Uterus (tissue), 4 donors: ENCODE results near the gene CHCHD5. TPM values are rescaled to one million over a fixed set of nuclear protein-coding genes. Genes with fewer than 3 reads are reported as not detected.

Source experiments
- DNase-seq, 2 donors: peaks; one replicate each; pipeline ENCODE4 v3.0.0-alpha.2; 2019 to 2020
- H3K27ac ChIP-seq, 2 donors: fragments of 200-600 bp; sonication (generic); 1 replicate in 1 of 2; 2 replicates in 1 of 2; pipeline ENCODE4 v1.5.1; 2016 to 2018
- H3K27me3 ChIP-seq, 2 donors: fragments of 200-600 bp; sonication (generic); one replicate each; pipeline ENCODE4 v1.5.1; 2018 to 2019; ENCODE audit warnings: control low read depth in 1 of 2
- H3K36me3 ChIP-seq, 2 donors: fragments of 200-600 bp; sonication (generic); one replicate each; pipeline ENCODE4 v1.5.1; 2019; ENCODE audit warnings: control low read depth in 1 of 2
- H3K4me1 ChIP-seq, 2 donors: fragments of 200-600 bp; sonication (generic); one replicate each; pipeline ENCODE4 v1.5.1; 2018 to 2019; ENCODE audit warnings: control low read depth in 1 of 2
- H3K4me3 ChIP-seq, 2 donors: fragments of 200-600 bp; sonication (generic); 1 replicate in 1 of 2; 2 replicates in 1 of 2; pipeline ENCODE4 v1.5.1; 2018 to 2019; ENCODE audit warnings: mild to moderate bottlenecking in 1 of 2
- H3K9me3 ChIP-seq, 2 donors: fragments of 200-600 bp; sonication (generic); one replicate each; pipeline ENCODE4 v1.5.1; 2019; ENCODE audit warnings: control low read depth in 1 of 2
- POLR2A ChIP-seq, 2 donors: fragments of 450-650 bp; IDR thresholded peaks; one replicate each; pipeline ENCODE4 v1.6.1; 2016; ENCODE audit warnings: antibody characterized with exemption in 2 of 2, mild to moderate bottlenecking in 1 of 2, moderate library complexity in 1 of 2
- intact Hi-C: fragments of 100-400 bp; cut with DNase I; formaldehyde crosslinking; loops from one replicate; pipeline ENCODE4 v1.15.1; 2023; ENCODE audit warnings: low total_unique reads
- small RNA-seq: library from RNA; depleted of rRNA; stranded (forward); fragments of <200 nt; gene quantifications from one replicate; pipeline ENCODE3, GENCODE V24; 2016
- total RNA-seq, 4 donors: library from RNA; depleted of rRNA in 3 of 4; stranded (reverse); fragments of >200 nt in 3 of 4; gene quantifications; one replicate each; pipeline versions ENCODE4 v1.1.0 to v1.2.4, GENCODE V29; 2014 to 2023
- TF ChIP-seq, protein P1 (sequence below), 4 experiments: fragments of 200-600 bp in 2 of 4; fragments of 450-650 bp in 2 of 4; sonication (generic) in 2 of 4; IDR thresholded peaks; one replicate each; pipeline ENCODE4 v1.5.1; 2016 to 2019; ENCODE audit warnings: antibody characterized with exemption in 4 of 4, mild to moderate bottlenecking in 2 of 4, moderate library complexity in 1 of 4
- donor health status: DM: yes; HTN: yes; CAD: no.

The CHCHD5 gene
- total RNA-seq, 4 donors from 2014 or later, result 6.5 to 22.6 (median 8.4) TPM; not detected in 1

GRCh38 chr2:112634874-112635157, 50.4 kb downstream of the CHCHD5 start:
- no peaks in the 10 kb centered on the region for H3K36me3 ChIP-seq
- no peaks in the 10 kb centered on the region for H3K9me3 ChIP-seq
- H3K4me3 ChIP-seq, result no peak overlapping the region
- intact Hi-C loops, result no loop called here
- DNase-seq, result no peak
- no peaks in the 10 kb centered on the region for H3K27me3 ChIP-seq
- H3K27ac ChIP-seq, result no peak overlapping the region
- no peak for TF ChIP-seq POLR2A (IDR thresholded peaks at IDR 0.05)
- TF ChIP-seq, protein P1, sequence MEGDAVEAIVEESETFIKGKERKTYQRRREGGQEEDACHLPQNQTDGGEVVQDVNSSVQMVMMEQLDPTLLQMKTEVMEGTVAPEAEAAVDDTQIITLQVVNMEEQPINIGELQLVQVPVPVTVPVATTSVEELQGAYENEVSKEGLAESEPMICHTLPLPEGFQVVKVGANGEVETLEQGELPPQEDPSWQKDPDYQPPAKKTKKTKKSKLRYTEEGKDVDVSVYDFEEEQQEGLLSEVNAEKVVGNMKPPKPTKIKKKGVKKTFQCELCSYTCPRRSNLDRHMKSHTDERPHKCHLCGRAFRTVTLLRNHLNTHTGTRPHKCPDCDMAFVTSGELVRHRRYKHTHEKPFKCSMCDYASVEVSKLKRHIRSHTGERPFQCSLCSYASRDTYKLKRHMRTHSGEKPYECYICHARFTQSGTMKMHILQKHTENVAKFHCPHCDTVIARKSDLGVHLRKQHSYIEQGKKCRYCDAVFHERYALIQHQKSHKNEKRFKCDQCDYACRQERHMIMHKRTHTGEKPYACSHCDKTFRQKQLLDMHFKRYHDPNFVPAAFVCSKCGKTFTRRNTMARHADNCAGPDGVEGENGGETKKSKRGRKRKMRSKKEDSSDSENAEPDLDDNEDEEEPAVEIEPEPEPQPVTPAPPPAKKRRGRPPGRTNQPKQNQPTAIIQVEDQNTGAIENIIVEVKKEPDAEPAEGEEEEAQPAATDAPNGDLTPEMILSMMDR (IDR thresholded peaks at IDR 0.05), result no peak
- no peaks in the 10 kb centered on the region for H3K4me1 ChIP-seq

DNA sequence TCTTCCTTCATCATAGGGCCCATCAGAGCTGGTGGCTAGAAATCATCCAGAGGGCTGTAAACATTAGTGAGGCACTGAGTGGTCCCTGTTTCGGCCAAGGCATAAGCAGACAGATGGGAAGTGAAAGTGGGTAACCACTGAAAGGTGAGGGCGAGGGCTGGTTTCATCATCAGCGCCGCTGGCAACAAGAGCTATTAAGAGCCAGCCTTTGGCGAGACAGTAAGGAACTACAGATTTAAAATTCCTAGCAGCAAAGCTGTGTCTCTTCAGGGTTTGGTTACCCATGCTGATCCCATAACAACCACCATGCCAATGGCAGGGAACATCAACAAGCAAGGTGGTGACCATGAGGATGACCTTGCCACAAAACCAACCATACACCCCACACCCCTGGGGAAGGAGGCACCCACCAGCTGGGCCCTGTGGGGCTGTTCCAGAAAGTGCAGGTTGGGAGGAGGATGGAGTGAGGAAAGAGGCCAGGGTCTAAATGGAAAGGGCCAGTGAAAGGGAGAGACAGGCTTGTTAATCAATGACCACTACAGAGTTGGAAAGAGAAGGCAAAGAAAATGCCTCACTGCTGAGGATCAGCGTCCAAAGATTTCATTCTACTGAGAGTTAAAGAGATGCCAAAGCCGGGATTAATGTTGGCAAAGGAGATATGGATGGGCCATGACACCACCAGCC, 52.3 kb downstream of the CHCHD5 start:
- intact Hi-C loops, result no loop called here
- DNase-seq, result no peak
- Histone ChIP-seq H3K36me3 (no peaks in the 10 kb centered on the region), H3K4me1 (no peaks in the 10 kb centered on the region), H3K27me3 (no peaks in the 10 kb centered on the region), H3K9me3 (no peaks in the 10 kb centered on the region), H3K4me3 (no peak overlapping the region), H3K27ac (no peak overlapping the region)
- TF ChIP-seq POLR2A (IDR thresholded peaks at IDR 0.05), result no peak
- TF ChIP-seq, protein P1 (IDR thresholded peaks at IDR 0.05), result no peak

DNA sequence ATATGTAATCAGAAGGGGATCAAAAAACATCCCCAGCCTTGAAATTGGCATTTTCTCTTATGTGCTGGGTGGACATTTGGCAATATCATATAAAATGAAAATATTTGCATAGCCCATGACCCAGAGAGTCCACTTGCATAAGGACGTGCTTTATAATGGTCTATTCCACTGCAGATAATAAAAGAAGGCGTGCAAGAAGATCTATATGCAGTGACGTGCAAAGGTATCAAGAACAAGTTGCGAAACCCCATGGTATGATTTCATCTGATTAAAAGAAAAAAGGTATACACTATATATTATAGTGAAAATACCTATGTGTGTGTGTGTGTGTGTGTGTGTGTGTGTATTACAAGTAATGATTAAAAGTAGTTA, 52.9 kb downstream of the CHCHD5 start:
- no peaks in the 10 kb centered on the region for H3K9me3 ChIP-seq
- intact Hi-C loops, result no loop called here
- no peak for DNase-seq
- H3K4me1 ChIP-seq, result no peaks in the 10 kb centered on the region
- H3K36me3 ChIP-seq, result no peaks in the 10 kb centered on the region
- no peak overlapping the region for H3K4me3 ChIP-seq
- no peak overlapping the region for H3K27ac ChIP-seq
- no peak for TF ChIP-seq POLR2A (IDR thresholded peaks at IDR 0.05)
- TF ChIP-seq, protein P1 (IDR thresholded peaks at IDR 0.05), result no peak
- H3K27me3 ChIP-seq, result no peaks in the 10 kb centered on the region

Small RNA genes lying within 50 kb of the gene (small RNA-seq; reads per million reads assigned to genes)
- not detected for gene RF00019

Other genes starting within 250 kb of the CHCHD5 start
- gene RGPD8, start 151.0 kb upstream of the CHCHD5 start, total RNA-seq, result 10 to 100 TPM in 3 of 4 donors, 1 to 10 TPM in 1; 5.3 to 39.8 (median 25.1) TPM
- 10 to 100 TPM in 3 of 4 donors, 1 to 10 TPM in 1; 3.8 to 45.5 (median 26.4) TPM for gene TTL, start 102.5 kb upstream of the CHCHD5 start, total RNA-seq
- 10 to 100 TPM in 3 of 4 donors, 1 to 10 TPM in 1; 6.8 to 41.4 (median 17.8) TPM for gene POLR1B, start 42.1 kb upstream of the CHCHD5 start, total RNA-seq
- 10 to 100 TPM; 11.5 to 30.6 (median 24.4) TPM for gene SLC20A1, start 61.3 kb downstream of the CHCHD5 start, total RNA-seq
- gene NT5DC4, start 136.4 kb downstream of the CHCHD5 start, total RNA-seq, result not detected
- gene CKAP2L, start 180.0 kb downstream of the CHCHD5 start, total RNA-seq, result 1 to 10 TPM in 1 of 4 donors, not detected in 3; 8.8 TPM
- gene IL1A, start 199.9 kb downstream of the CHCHD5 start, total RNA-seq, result under 1 TPM in 1 of 4 donors, not detected in 3; 0.41 TPM